Midbrain (tissue), 1 donor: ENCODE measurements around the gene HSD17B7.
"Not testable (repeated sequence)": the region's sequence is repeated elsewhere in the genome, so short reads cannot be mapped to it uniquely, and the experiment has no call there.

Experiments
- DNase-seq: peaks from one replicate; lab custom pipeline; 2025; lab: John Stamatoyannopoulos, UW

Gene HSD17B7

DNA sequence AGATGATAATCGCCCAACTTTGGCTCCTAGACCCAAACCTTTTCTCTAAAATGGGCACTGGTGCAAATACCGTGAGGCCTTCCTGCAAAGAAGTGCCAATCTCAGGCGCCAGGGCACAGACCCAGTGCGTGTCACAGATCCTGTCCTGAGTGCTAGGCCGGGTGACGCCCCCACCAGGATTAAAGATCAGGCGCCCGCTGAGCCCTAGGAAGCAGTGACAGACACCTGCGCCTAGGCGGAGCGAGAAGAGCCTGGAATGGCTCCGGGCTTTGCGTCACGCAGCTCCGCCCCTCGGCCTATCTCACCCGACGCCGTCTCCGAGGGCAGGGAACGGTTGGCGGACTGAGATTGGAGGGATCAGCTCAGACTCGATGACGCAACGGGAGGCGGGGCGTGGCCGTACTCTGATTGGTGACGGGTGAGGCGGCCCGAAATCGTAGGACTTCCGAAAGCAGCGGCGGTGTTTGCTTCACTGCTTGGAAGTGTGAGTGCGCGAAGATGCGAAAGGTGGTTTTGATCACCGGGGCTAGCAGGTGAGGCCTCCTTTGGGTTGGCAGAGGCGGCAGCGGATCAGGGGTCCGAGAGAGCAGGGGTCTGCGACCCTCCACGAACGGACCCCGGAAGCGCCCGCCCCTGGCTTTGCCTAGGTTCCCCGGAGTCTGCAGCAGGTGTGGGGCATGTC, at the start of gene HSD17B7:
TSS of gene HSD17B7 (plus strand) at position 400 of the 682 bp plus-strand sequence. CDS start at position 499, 99 bp downstream.
- peak; percentile 85 for DNase-seq

GRCh38 chr1:162740755-162741154, 49.7 kb upstream of the HSD17B7 start:
- no peak for DNase-seq

DNA sequence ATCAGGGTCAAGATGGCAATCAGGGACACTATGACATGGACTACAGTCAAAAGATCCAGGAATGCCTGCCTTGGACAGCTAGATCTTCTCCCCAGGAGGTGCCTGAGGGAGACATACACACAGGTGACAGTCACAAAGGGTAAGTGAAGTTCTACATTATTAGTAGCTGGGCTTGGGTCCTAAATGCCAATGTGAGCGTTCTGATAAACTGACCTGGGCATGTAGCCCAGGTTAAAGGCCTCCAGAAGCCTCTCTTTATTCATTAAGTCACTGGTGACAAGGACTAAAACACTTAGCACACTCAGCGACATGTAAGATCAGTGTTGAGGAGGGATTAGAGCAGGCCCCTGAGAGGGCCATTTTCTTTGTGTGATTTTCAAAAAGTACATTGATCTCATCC, 48.9 kb upstream of the HSD17B7 start:
- DNase-seq = no peak

GRCh38 chr1:162746264-162746942, 44.1 kb upstream of the HSD17B7 start:
- not testable (repeated sequence) for DNase-seq

DNA sequence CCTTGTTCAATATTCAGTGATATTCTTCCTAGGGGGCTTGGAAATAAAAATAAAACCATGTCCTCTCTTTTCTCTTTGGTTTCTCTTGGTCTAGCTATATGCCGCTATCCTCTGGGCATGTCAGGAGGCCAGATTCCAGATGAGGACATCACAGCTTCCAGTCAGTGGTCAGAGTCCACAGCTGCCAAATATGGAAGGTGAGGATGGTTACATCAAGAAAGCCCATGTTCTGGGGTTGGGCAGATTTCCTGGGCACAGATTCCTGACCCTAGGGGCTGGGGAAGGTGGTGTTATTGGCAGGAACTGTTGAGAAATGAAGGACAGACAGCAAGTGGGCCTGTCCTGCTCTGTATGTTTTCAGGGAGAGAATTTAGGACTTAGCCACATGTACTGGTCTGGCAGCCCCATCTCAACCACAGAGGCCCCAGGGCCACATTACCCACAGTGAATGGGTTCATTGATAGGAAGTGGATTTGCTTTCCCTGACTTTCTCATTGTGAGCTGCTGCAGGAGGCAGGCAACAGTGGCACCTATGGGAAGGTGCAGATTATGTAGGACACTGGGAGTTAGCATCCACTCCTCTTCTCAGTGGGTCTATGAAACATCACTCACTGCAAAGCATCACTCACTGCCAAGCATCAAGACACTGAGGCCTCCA, 37.4 kb upstream of the HSD17B7 start:
- DNase-seq = no peak

DNA sequence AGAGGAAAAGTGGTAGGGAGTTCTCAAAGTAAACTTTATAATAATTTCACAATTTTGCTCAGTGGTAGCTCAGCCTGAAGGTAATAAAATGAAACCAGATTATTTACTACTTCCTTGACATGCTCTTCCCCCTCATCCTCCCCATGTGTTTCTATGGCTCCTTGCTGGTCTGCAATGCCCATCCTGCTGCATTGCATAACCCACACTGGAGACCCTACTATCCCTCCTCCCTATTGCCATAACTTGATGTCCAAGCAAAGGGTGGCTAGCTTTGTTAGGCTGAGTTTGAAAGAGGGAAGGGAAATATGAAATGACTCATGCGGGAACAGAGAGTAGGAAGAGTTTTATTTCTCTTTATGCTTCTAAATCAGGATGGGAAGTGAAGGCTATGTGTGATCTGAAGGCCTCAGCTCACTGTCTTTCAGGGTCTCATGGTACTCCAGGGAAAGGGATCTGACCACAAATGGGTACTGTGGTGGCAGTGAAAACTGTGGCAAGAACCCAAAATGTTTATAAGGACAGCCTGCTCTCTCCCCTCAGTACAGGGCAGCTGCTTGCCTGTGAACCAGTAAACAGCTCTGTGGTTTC, 36.4 kb upstream of the HSD17B7 start:
- DNase-seq = no peak

DNA sequence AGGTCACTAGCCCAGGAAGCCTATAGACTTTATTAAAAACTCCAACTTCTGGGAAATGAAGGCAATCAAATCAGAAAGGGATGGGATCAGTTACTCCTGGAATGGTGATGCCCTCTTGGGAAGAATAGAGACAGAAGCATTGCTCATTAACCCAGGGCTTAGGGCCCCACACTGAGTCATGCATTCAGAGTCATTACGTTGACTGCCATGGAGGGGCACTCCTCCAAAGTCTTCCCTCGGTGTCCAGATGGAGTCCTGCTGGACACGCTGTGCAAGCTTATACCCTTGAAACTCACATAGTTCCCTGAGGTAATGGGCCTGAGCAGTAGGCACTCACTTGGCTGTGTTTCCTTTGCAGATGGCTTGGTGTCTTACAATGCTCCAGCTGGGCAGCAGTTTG, 35.2 kb upstream of the HSD17B7 start:
- DNase-seq = no peak

- DNase-seq = no peak
Observed at GRCh38 chr1:162756523-162756922, 34.0 kb upstream of the HSD17B7 start.

GRCh38 chr1:162757476-162757875, 33.0 kb upstream of the HSD17B7 start:
- DNase-seq = no peak

- no peak for DNase-seq
Observed at GRCh38 chr1:162765788-162766187, 24.7 kb upstream of the HSD17B7 start.

GRCh38 chr1:162772571-162773154, 17.8 kb upstream of the HSD17B7 start:
- DNase-seq = no peak

GRCh38 chr1:162774007-162774406, 16.5 kb upstream of the HSD17B7 start:
- DNase-seq = no peak

GRCh38 chr1:162779043-162779442, 11.5 kb upstream of the HSD17B7 start:
- DNase-seq = no peak

- no peak for DNase-seq
Observed at GRCh38 chr1:162782671-162783070, 7.8 kb upstream of the HSD17B7 start.

DNA sequence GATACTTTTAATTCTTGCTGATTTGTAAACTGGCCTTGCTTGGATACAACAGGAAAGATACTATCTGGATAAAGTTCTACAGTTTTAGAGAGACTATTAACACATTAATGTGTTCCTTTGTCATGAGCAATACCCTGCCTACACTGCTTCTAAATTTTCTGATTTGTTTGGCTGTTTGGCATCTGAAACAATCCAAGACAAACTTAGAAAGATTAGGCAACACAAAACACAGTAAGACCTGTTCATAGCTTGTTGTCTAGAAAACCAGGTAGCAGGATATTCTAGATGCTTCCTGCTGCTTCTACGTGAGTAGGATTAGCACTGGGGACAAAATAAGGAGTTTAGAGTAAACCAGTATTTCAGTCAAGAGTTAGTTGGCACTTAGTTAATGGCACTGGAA, 5.6 kb upstream of the HSD17B7 start:
- not testable (repeated sequence) for DNase-seq

- not testable (repeated sequence) for DNase-seq
Observed at GRCh38 chr1:162788783-162789182, 1.7 kb upstream of the HSD17B7 start.

GRCh38 chr1:162790985-162791357, 469 bp downstream of the HSD17B7 start:
- peak; percentile 12 for DNase-seq

DNA sequence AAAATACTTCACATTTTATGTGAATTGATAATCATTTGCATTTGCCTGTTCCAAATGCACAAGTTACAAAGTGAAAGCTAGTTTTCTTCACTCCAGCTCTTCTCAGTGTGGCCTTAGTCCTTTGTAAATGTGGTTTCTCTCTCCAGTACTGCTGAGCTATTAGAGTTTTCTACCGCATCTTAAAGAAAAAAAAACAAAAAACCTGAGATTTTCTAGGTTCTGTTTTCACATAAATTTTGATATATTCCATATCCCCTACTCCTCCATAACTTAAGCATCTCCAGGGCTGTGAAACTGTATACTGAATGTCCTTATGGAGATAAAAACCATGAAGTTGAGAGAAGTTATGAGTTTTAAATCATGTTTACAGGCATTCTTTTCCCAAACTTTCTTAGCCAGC, 3.8 kb downstream of the HSD17B7 start:
- DNase-seq = not testable (repeated sequence)

DNA sequence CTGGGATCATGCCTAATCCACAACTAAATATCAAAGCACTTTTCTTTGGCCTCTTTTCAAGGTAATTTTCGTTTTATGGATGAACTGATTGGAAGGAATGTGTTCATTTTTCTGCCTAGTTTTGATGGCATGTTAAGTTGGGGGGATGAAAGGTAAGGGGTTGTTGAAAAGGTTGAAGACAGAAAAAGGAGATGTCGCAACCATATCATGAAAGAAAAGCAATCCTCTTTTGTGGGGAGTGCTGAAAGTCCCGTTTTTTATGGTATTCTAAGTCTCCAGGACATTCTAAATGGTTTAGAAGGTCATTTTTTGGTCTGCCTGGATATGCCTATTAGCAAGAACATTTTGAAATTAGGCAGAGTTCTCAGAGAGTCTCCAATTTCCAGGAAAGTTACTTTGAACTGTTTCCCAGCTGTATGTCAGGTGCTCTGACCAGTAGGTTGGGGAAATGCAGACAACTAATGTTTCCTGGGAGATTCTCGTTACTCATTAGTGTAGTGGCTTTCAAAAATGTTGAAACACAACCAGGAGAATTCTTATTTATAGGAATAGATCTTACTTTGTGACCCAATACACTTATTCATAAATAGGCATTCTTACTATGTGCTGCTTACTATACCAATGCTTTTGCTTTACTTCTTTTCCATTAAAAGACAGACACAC, 6.2 kb downstream of the HSD17B7 start:
- DNase-seq = not testable (repeated sequence)

GRCh38 chr1:162799995-162800830, 9.7 kb downstream of the HSD17B7 start:
- DNase-seq = peak; percentile 56

GRCh38 chr1:162807503-162807902, 17.0 kb downstream of the HSD17B7 start:
- DNase-seq = not testable (repeated sequence)
